Measurements from ENCODE around the gene RHO. TPM values are rescaled to one million over a fixed set of nuclear protein-coding genes. Genes with fewer than 3 reads are reported as not detected.

RHO gene
- total RNA-seq, 4 donors from 2014 or later: not detected

DNA sequence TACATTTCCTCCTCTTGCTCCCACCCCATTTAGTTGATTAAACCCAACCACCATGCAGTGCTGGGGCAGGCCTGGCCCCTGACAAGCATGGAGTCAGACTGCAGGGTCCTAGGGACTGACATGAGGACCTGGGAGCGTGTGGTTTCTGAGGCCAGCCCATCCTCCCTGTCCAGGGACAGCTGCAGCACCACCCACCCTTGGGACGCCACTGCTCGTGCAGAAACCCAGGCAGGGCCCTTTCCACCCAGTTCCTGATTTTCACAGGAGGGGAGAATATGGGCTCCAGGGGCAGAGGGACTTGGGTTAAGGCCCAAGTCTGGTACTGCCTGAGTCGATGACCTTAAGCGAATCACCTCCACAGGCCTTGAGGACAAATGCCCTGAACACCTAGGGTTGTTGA, 54.4 kb downstream of the RHO start:
- Histone ChIP-seq H3K36me3 (no peaks in the 10 kb centered on the region), H3K4me1 (peaks cover under 1 to 6% of the 10 kb centered on the region in 2 donors), H3K27me3 (no peaks in the 10 kb centered on the region), H3K27ac (no peak overlapping the region), H3K4me3 (no peak overlapping the region), H3K9me3 (no peaks in the 10 kb centered on the region)
- in situ Hi-C loops (cut with MboI; ENCODE audit: low sequenced_read_pairs in 4 of 4) (no loop called here), intact Hi-C loops (cut with DNase I; ENCODE audit: low total_unique reads) (no loop called here)
- no peak for TF ChIP-seq POLR2A (IDR thresholded peaks at IDR 0.05)
- TF ChIP-seq, protein P1, sequence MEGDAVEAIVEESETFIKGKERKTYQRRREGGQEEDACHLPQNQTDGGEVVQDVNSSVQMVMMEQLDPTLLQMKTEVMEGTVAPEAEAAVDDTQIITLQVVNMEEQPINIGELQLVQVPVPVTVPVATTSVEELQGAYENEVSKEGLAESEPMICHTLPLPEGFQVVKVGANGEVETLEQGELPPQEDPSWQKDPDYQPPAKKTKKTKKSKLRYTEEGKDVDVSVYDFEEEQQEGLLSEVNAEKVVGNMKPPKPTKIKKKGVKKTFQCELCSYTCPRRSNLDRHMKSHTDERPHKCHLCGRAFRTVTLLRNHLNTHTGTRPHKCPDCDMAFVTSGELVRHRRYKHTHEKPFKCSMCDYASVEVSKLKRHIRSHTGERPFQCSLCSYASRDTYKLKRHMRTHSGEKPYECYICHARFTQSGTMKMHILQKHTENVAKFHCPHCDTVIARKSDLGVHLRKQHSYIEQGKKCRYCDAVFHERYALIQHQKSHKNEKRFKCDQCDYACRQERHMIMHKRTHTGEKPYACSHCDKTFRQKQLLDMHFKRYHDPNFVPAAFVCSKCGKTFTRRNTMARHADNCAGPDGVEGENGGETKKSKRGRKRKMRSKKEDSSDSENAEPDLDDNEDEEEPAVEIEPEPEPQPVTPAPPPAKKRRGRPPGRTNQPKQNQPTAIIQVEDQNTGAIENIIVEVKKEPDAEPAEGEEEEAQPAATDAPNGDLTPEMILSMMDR (IDR thresholded peaks at IDR 0.05 in 4 of 5, conservative IDR thresholded peaks at IDR 0.05 in 1 of 5): no peak
- ATAC-seq (no peak), DNase-seq (no peak)

DNA sequence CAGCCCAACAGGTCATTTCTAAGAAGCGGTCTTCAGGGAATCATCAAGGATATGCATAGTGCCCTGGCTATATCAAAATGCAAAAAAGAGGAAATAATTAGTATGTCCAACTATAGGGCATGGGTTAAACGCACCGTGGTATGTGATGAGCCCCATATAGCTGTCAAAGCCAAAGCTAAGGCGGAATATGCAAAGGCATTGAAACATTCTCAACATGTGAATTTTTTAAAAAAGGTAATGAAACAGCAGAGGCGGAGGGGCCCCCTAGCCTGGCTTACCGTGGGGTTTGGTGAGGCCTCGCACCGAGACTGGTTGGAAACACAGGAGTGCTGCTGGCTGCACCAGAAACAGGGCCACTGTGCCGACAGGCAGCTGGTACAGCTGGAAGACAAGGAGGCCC, 54.9 kb downstream of the RHO start:
- in situ Hi-C loops (cut with MboI; ENCODE audit: low sequenced_read_pairs in 4 of 4) (no loop called here), intact Hi-C loops (cut with DNase I; ENCODE audit: low total_unique reads) (no loop called here)
- DNase-seq (no peak), ATAC-seq (no peak)
- H3K4me1 ChIP-seq: peaks cover 0 to under 1% of the 10 kb centered on the region in 2 donors
- H3K4me3 ChIP-seq: no peak overlapping the region
- no peak overlapping the region for H3K27ac ChIP-seq
- TF ChIP-seq, protein P1 (IDR thresholded peaks at IDR 0.05 in 4 of 5, conservative IDR thresholded peaks at IDR 0.05 in 1 of 5): no peak
- no peak for TF ChIP-seq POLR2A (IDR thresholded peaks at IDR 0.05)
- no peaks in the 10 kb centered on the region for H3K9me3 ChIP-seq
- H3K27me3 ChIP-seq: no peaks in the 10 kb centered on the region
- H3K36me3 ChIP-seq: no peaks in the 10 kb centered on the region

DNA sequence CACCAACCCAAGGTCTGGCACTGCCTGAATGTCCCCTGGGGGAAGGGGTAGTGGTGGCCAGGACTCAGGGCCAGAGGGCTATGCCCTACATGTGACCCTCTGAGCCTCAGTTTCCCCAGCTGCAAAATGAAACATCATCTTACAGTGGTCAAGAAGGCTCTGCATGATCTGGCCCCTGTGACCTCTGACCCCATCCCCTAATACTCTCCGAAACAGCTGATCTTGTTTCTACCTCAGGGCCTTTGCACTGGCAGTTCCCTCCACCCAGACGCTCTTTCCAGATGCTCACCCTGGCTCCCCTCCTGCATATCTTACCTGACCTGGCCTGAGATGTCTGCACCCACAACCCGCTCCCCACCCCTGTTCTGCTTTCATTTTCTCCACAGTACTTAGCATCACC, 56.2 kb downstream of the RHO start:
- Histone ChIP-seq H3K4me1 (no peaks in the 10 kb centered on the region), H3K4me3 (no peak overlapping the region), H3K27ac (no peak overlapping the region), H3K27me3 (no peaks in the 10 kb centered on the region), H3K9me3 (no peaks in the 10 kb centered on the region), H3K36me3 (no peaks in the 10 kb centered on the region)
- in situ Hi-C loops (cut with MboI; ENCODE audit: low sequenced_read_pairs in 4 of 4) (no loop called here), intact Hi-C loops (cut with DNase I; ENCODE audit: low total_unique reads) (no loop called here)
- DNase-seq (no peak), ATAC-seq (no peak)
- no peak for TF ChIP-seq POLR2A (IDR thresholded peaks at IDR 0.05)
- TF ChIP-seq, protein P1 (IDR thresholded peaks at IDR 0.05 in 4 of 5, conservative IDR thresholded peaks at IDR 0.05 in 1 of 5): no peak

Other genes starting within 250 kb of the RHO start
- 10 to 100 TPM; 24.7 to 35.2 (median 29.5) TPM for gene HMCES, start 249.8 kb upstream of the RHO start, total RNA-seq
- not detected for gene EFCAB12, start 100.0 kb upstream of the RHO start, total RNA-seq
- gene MBD4, start 88.7 kb upstream of the RHO start, total RNA-seq: 10 to 100 TPM; 15.4 to 18.1 (median 16.4) TPM
- 10 to 100 TPM in 1 of 4 donors, 1 to 10 TPM in 3; 4.6 to 16.4 (median 5.9) TPM for gene IFT122, start 88.4 kb upstream of the RHO start, total RNA-seq
- not detected for gene H1-8, start 14.5 kb downstream of the RHO start, total RNA-seq
- gene PLXND1, start 78.0 kb downstream of the RHO start, total RNA-seq: 10 to 100 TPM; 15.7 to 70.9 (median 19.9) TPM